GM23338 (cell line): ENCODE measurements around the gene DLG2.

ENCODE experiments used
- CTCF ChIP-seq, 2 experiments: fragments of 200-600 bp in 1 of 2; sonication (generic) in 1 of 2; conservative IDR thresholded peaks; 2 replicates each; pipeline versions ENCODE4 v1.5.1 to v1.6.1; 2016 to 2017; ENCODE audit warnings: antibody characterized with exemption in 2 of 2, low read depth in 2 of 2, mild to moderate bottlenecking in 2 of 2, moderate library complexity in 1 of 2
- POLR2AphosphoS5 ChIP-seq: IDR thresholded peaks from 2 replicates; pipeline ENCODE4 v1.6.1; 2016; ENCODE audit warnings: antibody characterized with exemption, low read depth
- REST ChIP-seq: IDR thresholded peaks from one replicate; pipeline ENCODE4 v1.6.1; 2018; ENCODE audit warnings: antibody characterized with exemption; ENCODE audit not compliant: unreplicated experiment

GRCh38 chr11:83629775-83630174, 1997.4 kb downstream of the DLG2 start:
- no peak for TF ChIP-seq CTCF (conservative IDR thresholded peaks at IDR 0.05; ENCODE audit: low read depth in 2 of 2)
- TF ChIP-seq POLR2AphosphoS5: no peak
- no peak for TF ChIP-seq REST
